Measurements from ENCODE around the gene TRAK2. TPM values are rescaled to one million over a fixed set of nuclear protein-coding genes. Genes with fewer than 3 reads are reported as not detected.

The TRAK2 gene
- total and polyA plus RNA-seq, 2 of the 13 experiments (the other 11 are each of a cell fraction or from before 2014, with no cell fraction given) = 7.7 to 21.0 TPM

GRCh38 chr2:201414099-201415023 is 36.9 kb downstream of the TRAK2 start:
- peaks cover 0 to 3% of the 10 kb centered on the region in 2 experiments; a peak in 1 of 5 replicates for H3K36me3 ChIP-seq (replicated peaks in 1 of 2; ENCODE audit: control insufficient read depth in 1 of 2, insufficient read depth in 2 of 2, low read length in 2 of 2)
- H3K27ac ChIP-seq (ENCODE audit: extremely low read length, insufficient read depth, low read length) = no peak overlapping the region
- H3K27me3 ChIP-seq (ENCODE audit: control insufficient read depth in 1 of 2, insufficient read depth in 2 of 2, low read length in 2 of 2) = no peaks in the 10 kb centered on the region
- WGBS (ENCODE audit: low lambda C conversion rate) = 94% methylated on average over 3 of the region's 3 CpGs
- H2AFZ ChIP-seq (ENCODE audit: low read length) = no peak overlapping the region
- peaks cover 2% of the 10 kb centered on the region for H3K79me2 ChIP-seq (ENCODE audit: insufficient read depth, low read length)
- CTCF ChIA-PET (ENCODE audit: low intra/inter-chr PET ratio, low total read pairs) = no interaction called here
- H3K9ac ChIP-seq (ENCODE audit: insufficient read depth, low read depth, low read length) = no peak overlapping the region
- FAIRE-seq = no peak
- peaks cover 8% of the 10 kb centered on the region; the same call in 1 of the 2 replicates for H3K4me1 ChIP-seq (ENCODE audit: insufficient read depth, low read length)
- intact Hi-C loops (cut with micrococcal nuclease; ENCODE audit: unreplicated experiment) (no loop called here), in situ Hi-C loops (cut with HindIII; ENCODE audit: extremely low pct_ligation_motif_present, low pct_unique_long_range_greater_than_20kb) (no loop called here)
- POLR2A ChIA-PET = no interaction called here
- no peaks in the 10 kb centered on the region for H4K20me1 ChIP-seq (ENCODE audit: insufficient read depth, low read length)
- H3K9me3 ChIP-seq (ENCODE audit: low read length) = no peaks in the 10 kb centered on the region
- ATAC-seq = no peak
- H3K4me3 ChIP-seq (replicated peaks in 1 of 3; ENCODE audit: insufficient read depth in 1 of 3, low read depth in 2 of 3, low read length in 3 of 3) = no peak overlapping the region
- no peak for DNase-seq (ENCODE audit: low spot score)
- H3K4me2 ChIP-seq (ENCODE audit: low read depth, low read length) = no peak overlapping the region
- no TSS peak for BruUV-seq (replicated peaks)
- TF ChIP-seq AHDC1 (CRISPR knock-in tag; IDR thresholded peaks at IDR 0.05; ENCODE audit: borderline replicate concordance) (no peak), ZSCAN29 (CRISPR knock-in tag; conservative IDR thresholded peaks at IDR 0.05) (no peak), MED1 (CRISPR knock-in tag; IDR thresholded peaks at IDR 0.05) (no peak), SMAD3 (CRISPR knock-in tag; IDR thresholded peaks at IDR 0.05) (no peak), CCDC6 (CRISPR knock-in tag; IDR thresholded peaks at IDR 0.05) (no peak), MZF1 (CRISPR knock-in tag; IDR thresholded peaks at IDR 0.05; ENCODE audit: borderline replicate concordance) (no peak), ZNF709 (CRISPR knock-in tag; IDR thresholded peaks at IDR 0.05) (no peak), CREM (IDR thresholded peaks at IDR 0.05) (no peak), CREM (CRISPR knock-in tag; IDR thresholded peaks at IDR 0.05) (no peak), HBP1 (CRISPR knock-in tag; IDR thresholded peaks at IDR 0.05; ENCODE audit: low read depth) (no peak), FOSL2 (CRISPR knock-in tag; IDR thresholded peaks at IDR 0.05) (no peak)
- TF ChIP-seq, protein P1, sequence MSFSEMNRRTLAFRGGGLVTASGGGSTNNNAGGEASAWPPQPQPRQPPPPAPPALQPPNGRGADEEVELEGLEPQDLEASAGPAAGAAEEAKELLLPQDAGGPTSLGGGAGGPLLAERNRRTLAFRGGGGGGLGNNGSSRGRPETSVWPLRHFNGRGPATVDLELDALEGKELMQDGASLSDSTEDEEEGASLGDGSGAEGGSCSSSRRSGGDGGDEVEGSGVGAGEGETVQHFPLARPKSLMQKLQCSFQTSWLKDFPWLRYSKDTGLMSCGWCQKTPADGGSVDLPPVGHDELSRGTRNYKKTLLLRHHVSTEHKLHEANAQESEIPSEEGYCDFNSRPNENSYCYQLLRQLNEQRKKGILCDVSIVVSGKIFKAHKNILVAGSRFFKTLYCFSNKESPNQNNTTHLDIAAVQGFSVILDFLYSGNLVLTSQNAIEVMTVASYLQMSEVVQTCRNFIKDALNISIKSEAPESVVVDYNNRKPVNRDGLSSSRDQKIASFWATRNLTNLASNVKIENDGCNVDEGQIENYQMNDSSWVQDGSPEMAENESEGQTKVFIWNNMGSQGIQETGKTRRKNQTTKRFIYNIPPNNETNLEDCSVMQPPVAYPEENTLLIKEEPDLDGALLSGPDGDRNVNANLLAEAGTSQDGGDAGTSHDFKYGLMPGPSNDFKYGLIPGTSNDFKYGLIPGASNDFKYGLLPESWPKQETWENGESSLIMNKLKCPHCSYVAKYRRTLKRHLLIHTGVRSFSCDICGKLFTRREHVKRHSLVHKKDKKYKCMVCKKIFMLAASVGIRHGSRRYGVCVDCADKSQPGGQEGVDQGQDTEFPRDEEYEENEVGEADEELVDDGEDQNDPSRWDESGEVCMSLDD (CRISPR knock-in tag; IDR thresholded peaks at IDR 0.05; ENCODE audit: borderline replicate concordance) = no peak
- TF ChIP-seq, protein P2, sequence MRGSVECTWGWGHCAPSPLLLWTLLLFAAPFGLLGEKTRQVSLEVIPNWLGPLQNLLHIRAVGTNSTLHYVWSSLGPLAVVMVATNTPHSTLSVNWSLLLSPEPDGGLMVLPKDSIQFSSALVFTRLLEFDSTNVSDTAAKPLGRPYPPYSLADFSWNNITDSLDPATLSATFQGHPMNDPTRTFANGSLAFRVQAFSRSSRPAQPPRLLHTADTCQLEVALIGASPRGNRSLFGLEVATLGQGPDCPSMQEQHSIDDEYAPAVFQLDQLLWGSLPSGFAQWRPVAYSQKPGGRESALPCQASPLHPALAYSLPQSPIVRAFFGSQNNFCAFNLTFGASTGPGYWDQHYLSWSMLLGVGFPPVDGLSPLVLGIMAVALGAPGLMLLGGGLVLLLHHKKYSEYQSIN (CRISPR knock-in tag; IDR thresholded peaks at IDR 0.05; ENCODE audit: borderline replicate concordance) = no peak

Measured in HepG2 (cell line).